IMR-90 (cell line): ENCODE measurements around the gene GGACT. TPM values are rescaled to one million over a fixed set of nuclear protein-coding genes. Genes with fewer than 3 reads are reported as not detected.

ENCODE experiments used
- ATAC-seq: fragments of 200-7000 bp; cut with Tn5 transposase; 2 replicates; pipeline ENCODE4 v1.9.1; 2020; ENCODE audit warnings: low read depth, mild to moderate bottlenecking, moderate library complexity
- BruUV-seq: library from RNA; stranded (reverse); fragments of 400-500 nt; replicated peaks from 2 replicates; lab custom pipeline; 2021; lab: Mats Ljungman, UMichigan
- CTCF ChIA-PET: fragments of 300-600 bp; formaldehyde crosslinking; extraction: SDS; loops from one replicate; lab custom pipeline; 2021; ENCODE audit warnings: antibody characterized with exemption; lab: Yijun Ruan, JAX
- POLR2A ChIA-PET: fragments of 300-600 bp; sonication (Branson Sonifier 250); formaldehyde crosslinking; loops from one replicate; lab custom pipeline; 2022; ENCODE audit warnings: antibody characterized with exemption; ENCODE audit not compliant: unreplicated experiment; lab: Charles Lee
- DNase-seq: peaks from one replicate; pipeline ENCODE4 v3.0.0; 2013
- H2AFZ ChIP-seq: replicated peaks from 2 replicates; pipeline ENCODE3; 2013; ENCODE audit warnings: low read length, mild to moderate bottlenecking; ENCODE audit not compliant: poor library complexity
- H2AK5ac ChIP-seq: 2 replicates; pipeline ENCODE4 v1.6.1; 2013; ENCODE audit warnings: low read depth, low read length, inconsistent platforms
- H2AK9ac ChIP-seq: replicated peaks from 2 replicates; pipeline ENCODE3; 2013; ENCODE audit warnings: mild to moderate bottlenecking, low read depth, low read length, moderate library complexity; ENCODE audit not compliant: poor library complexity
- H2BK120ac ChIP-seq: 2 replicates; pipeline ENCODE4 v1.6.1; 2013; ENCODE audit warnings: low read depth, low read length, inconsistent platforms
- H2BK15ac ChIP-seq: 3 replicates; pipeline ENCODE4 v1.6.1; 2013; ENCODE audit warnings: low read depth, low read length, inconsistent platforms
- H2BK20ac ChIP-seq: 2 replicates; pipeline ENCODE4 v1.6.1; 2013; ENCODE audit warnings: low read depth, mild to moderate bottlenecking, inconsistent platforms, low read length, moderate library complexity
- H2BK5ac ChIP-seq: 2 replicates; pipeline ENCODE4 v1.6.1; 2013; ENCODE audit warnings: mild to moderate bottlenecking, low read depth, low read length, inconsistent platforms; ENCODE audit not compliant: poor library complexity, severe bottlenecking
- H3K14ac ChIP-seq: replicated peaks from 2 replicates; pipeline ENCODE4 v1.6.1; 2013; ENCODE audit warnings: low read depth, low read length, inconsistent platforms
- H3K18ac ChIP-seq: 2 replicates; pipeline ENCODE4 v1.6.1; 2013; ENCODE audit warnings: low read depth, low read length, control low read depth
- H3K23ac ChIP-seq: 2 replicates; pipeline ENCODE4 v1.6.1; 2013; ENCODE audit warnings: low read depth, low read length, inconsistent platforms
- H3K27ac ChIP-seq: 2 replicates; pipeline ENCODE4 v1.5.1; 2013; ENCODE audit warnings: mild to moderate bottlenecking, control low read depth, low read length; ENCODE audit not compliant: insufficient read depth
- H3K27me3 ChIP-seq: 2 replicates; pipeline ENCODE4 v1.6.1; 2013; ENCODE audit warnings: low read length; ENCODE audit not compliant: control insufficient read depth, insufficient read depth
- H3K36me3 ChIP-seq: 2 replicates; pipeline ENCODE4 v1.6.1; 2013; ENCODE audit warnings: low read length, mixed read lengths; ENCODE audit not compliant: control insufficient read depth, insufficient read depth
- H3K4ac ChIP-seq: 2 replicates; pipeline ENCODE4 v1.6.1; 2013; ENCODE audit warnings: low read depth, low read length, inconsistent platforms
- H3K4me1 ChIP-seq: 2 replicates; pipeline ENCODE4 v1.6.1; 2013; ENCODE audit warnings: low read length, mixed read lengths; ENCODE audit not compliant: control insufficient read depth, insufficient read depth
- H3K4me2 ChIP-seq: 2 replicates; pipeline ENCODE4 v1.6.1; 2013; ENCODE audit warnings: low read depth, mild to moderate bottlenecking, control low read depth, low read length, moderate library complexity
- H3K4me3 ChIP-seq: 2 replicates; pipeline ENCODE4 v1.5.1; 2013; ENCODE audit warnings: low read depth, mild to moderate bottlenecking, control low read depth, low read length, moderate library complexity; ENCODE audit not compliant: insufficient read depth
- H3K56ac ChIP-seq: 2 replicates; pipeline ENCODE4 v1.6.1; 2013; ENCODE audit warnings: low read length, inconsistent platforms; ENCODE audit not compliant: insufficient read depth; ENCODE audit errors: extremely low read depth
- H3K79me1 ChIP-seq, 2 experiments: 2 replicates each; pipeline ENCODE4 v1.6.1; 2013; ENCODE audit warnings: low read length in 2 of 2, inconsistent platforms in 1 of 2, low read depth in 1 of 2
- H3K9ac ChIP-seq: 2 replicates; pipeline ENCODE4 v1.6.1; 2013; ENCODE audit warnings: low read depth, low read length, control low read depth
- H3K9me1 ChIP-seq: 2 replicates; pipeline ENCODE4 v1.6.1; 2013; ENCODE audit warnings: low read length, inconsistent platforms; ENCODE audit not compliant: insufficient read depth
- H3K9me3 ChIP-seq: 2 replicates; pipeline ENCODE4 v1.6.1; 2013; ENCODE audit warnings: low read length; ENCODE audit not compliant: control insufficient read depth, insufficient read depth
- H4K20me1 ChIP-seq: 2 replicates; pipeline ENCODE4 v1.6.1; 2013; ENCODE audit warnings: low read length, inconsistent platforms; ENCODE audit not compliant: insufficient read depth
- H4K5ac ChIP-seq: 2 replicates; pipeline ENCODE4 v1.6.1; 2013; ENCODE audit warnings: mild to moderate bottlenecking, low read depth, low read length, control low read depth
- H4K8ac ChIP-seq, 2 experiments: 2 replicates each; pipeline ENCODE4 v1.6.1; 2013; ENCODE audit warnings: low read depth in 2 of 2, low read length in 2 of 2, control low read depth in 1 of 2, inconsistent platforms in 1 of 2
- H4K91ac ChIP-seq: 2 replicates; pipeline ENCODE4 v1.6.1; 2013; ENCODE audit warnings: low read depth, low read length, inconsistent platforms; ENCODE audit not compliant: insufficient read depth
- FOS ChIP-seq: fragments of 150-350 bp; IDR thresholded peaks from 2 replicates; pipeline ENCODE4 v1.6.1; 2016; ENCODE audit warnings: low read depth, low read length
- NFE2L2 ChIP-seq: fragments of 150-350 bp; IDR thresholded peaks from 2 replicates; pipeline ENCODE4 v1.6.1; 2016; ENCODE audit warnings: low read depth, mild to moderate bottlenecking, low read length
- RCOR1 ChIP-seq: IDR thresholded peaks from 2 replicates; pipeline ENCODE4 v1.6.1; 2012; ENCODE audit warnings: mild to moderate bottlenecking, low read length, improper control_type of control experiment; ENCODE audit not compliant: insufficient replicate concordance
- RFX5 ChIP-seq: IDR thresholded peaks from 2 replicates; pipeline ENCODE4 v1.8.0; 2012; ENCODE audit warnings: low read depth, mild to moderate bottlenecking, low read length, moderate library complexity
- WGBS, 2 experiments: methylation state at CpG; one replicate each; pipeline versions ENCODE4 v1.1.5 to v1.1.7; 2013; ENCODE audit warnings: missing lambda C conversion rate in 2 of 2; ENCODE audit not compliant: insufficient read length in 1 of 2; ENCODE audit errors: extremely low coverage in 2 of 2; 5-methylcytosine and 5-hydroxymethylcytosine counted together
- dilution Hi-C: fragments of 300-500 bp; cut with HindIII; formaldehyde crosslinking; loops from one replicate; pipeline ENCODE4 v1.14.3; 2018; ENCODE audit warnings: low sequenced_read_pairs; ENCODE audit not compliant: unreplicated experiment
- in situ Hi-C: fragments of 300-500 bp; cut with MboI; formaldehyde crosslinking; loops from 3 replicates; pipeline ENCODE4 v1.14.3; 2019; ENCODE audit warnings: low sequenced_read_pairs, inconsistent platforms, mixed read lengths
- intact Hi-C: fragments of 100-400 bp; cut with micrococcal nuclease; formaldehyde crosslinking; loops from 2 replicates; pipeline ENCODE4 v1.10.0; 2022
- polyA plus RNA-seq, 3 experiments: library from polyadenylated mRNA; depleted of rRNA; stranded (reverse); fragments of >200 nt; gene quantifications; 2 replicates each; pipeline ENCODE4 v1.2.3, GENCODE V29; 2012; ENCODE audit warnings: low replicate concordance in 1 of 3
- total RNA-seq: library from RNA; depleted of rRNA; stranded (reverse); fragments of >200 nt; gene quantifications from 2 replicates; pipeline ENCODE4 v1.2.3, GENCODE V29; 2012
- TF ChIP-seq, protein P1 (sequence below): fragments of 150-350 bp; IDR thresholded peaks from 2 replicates; pipeline ENCODE4 v1.6.1; 2016; ENCODE audit warnings: low read depth, mild to moderate bottlenecking, low read length, moderate library complexity, borderline replicate concordance

GGACT gene
- total and polyA plus RNA-seq, 2 of the 4 experiments (the other 2 are of a cell fraction) = 2.0 to 2.6 TPM

DNA sequence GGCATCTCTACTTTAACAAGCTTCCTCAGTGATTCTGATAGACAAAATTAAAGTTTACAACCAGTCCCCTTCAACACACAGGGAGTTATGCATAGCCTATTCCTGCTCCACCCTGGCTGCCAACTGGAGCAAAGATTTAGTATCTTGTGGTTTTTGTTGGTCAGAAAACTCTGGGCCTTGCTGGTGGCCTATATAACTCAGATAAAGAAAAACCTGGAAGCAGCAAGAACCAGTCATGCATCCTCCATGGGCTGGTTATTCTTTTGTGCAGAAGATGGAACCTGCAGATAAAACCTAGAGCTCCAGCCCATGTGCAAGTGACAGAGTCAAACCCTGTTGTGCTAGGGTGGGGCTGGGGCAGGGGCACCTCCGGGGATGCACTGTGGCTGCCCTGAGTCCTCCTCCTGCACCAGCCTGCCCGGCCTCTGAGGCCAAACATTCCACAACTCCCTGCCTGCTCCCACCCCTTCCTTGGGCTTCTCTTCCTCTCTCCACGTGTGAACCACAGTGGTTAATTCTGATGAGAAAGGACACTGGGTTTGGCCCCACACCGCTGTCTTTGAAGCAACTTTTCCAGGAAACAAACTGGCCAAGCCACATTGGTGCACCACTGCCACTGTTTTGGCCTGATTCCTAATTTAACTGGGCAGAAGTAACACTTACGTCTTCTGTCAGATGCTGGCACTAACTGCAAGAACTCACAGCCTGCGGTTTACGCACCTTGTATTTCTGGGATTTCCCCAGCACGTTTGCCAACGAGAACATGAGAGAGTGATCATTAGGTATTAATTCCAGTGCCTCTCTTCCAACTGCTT lies 23.3 kb upstream of the GGACT start:
- Histone ChIP-seq H4K8ac (no peak overlapping the region), H3K4me3 (no peak overlapping the region), H3K14ac (no peak overlapping the region), H2AFZ (no peak overlapping the region), H4K5ac (no peak overlapping the region), H3K9me1 (no peaks in the 10 kb centered on the region), H2AK9ac (no peak overlapping the region), H3K9ac (no peak overlapping the region), H3K4me1 (no peaks in the 10 kb centered on the region), H2AK5ac (no peak overlapping the region), H3K79me1 (no peaks in the 10 kb centered on the region), H2BK120ac (no peak overlapping the region), H4K20me1 (no peaks in the 10 kb centered on the region), H2BK15ac (no peak overlapping the region), H3K4ac (no peak overlapping the region), H3K4me2 (no peak overlapping the region), H3K56ac (no peak overlapping the region), H3K36me3 (peaks cover 11% of the 10 kb centered on the region; the same call in 1 of the 2 replicates), H2BK20ac (no peak overlapping the region), H3K9me3 (no peaks in the 10 kb centered on the region), H3K23ac (no peak overlapping the region), H4K91ac (no peak overlapping the region), H2BK5ac (no peak overlapping the region), H3K27me3 (no peaks in the 10 kb centered on the region), H3K18ac (no peak overlapping the region), H3K27ac (no peak overlapping the region)
- ChIA-PET CTCF (interaction anchor here (0.6 kb wide), 2 partner anchors 12 to 1467 kb away, joined by 3 to 4 read pairs; no protein-coding TSS in a partner anchor), POLR2A (no interaction called here)
- intact Hi-C loops (no loop called here), in situ Hi-C loops (no loop called here), dilution Hi-C loops (no loop called here)
- TF ChIP-seq, protein P1, sequence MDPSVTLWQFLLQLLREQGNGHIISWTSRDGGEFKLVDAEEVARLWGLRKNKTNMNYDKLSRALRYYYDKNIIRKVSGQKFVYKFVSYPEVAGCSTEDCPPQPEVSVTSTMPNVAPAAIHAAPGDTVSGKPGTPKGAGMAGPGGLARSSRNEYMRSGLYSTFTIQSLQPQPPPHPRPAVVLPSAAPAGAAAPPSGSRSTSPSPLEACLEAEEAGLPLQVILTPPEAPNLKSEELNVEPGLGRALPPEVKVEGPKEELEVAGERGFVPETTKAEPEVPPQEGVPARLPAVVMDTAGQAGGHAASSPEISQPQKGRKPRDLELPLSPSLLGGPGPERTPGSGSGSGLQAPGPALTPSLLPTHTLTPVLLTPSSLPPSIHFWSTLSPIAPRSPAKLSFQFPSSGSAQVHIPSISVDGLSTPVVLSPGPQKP = no peak
- TF ChIP-seq RCOR1 (no peak), NFE2L2 (no peak), RFX5 (no peak), FOS (no peak)
- DNase-seq = no peak
- no TSS peak for BruUV-seq
- ATAC-seq = no peak
- 100% methylated on average over 3 of the region's 9 CpGs; no CpG with 5 or more reads in 1 of the 2 experiments for WGBS, 2 experiments
